NCI-H1092 treated with DMSO at 0.1 percent for 48 hours (cell line): ENCODE data around the gene CITED1.

Experiments used
- DNase-seq: peaks from one replicate; lab custom pipeline; 2025; lab: John Stamatoyannopoulos, UW

Gene CITED1

DNA sequence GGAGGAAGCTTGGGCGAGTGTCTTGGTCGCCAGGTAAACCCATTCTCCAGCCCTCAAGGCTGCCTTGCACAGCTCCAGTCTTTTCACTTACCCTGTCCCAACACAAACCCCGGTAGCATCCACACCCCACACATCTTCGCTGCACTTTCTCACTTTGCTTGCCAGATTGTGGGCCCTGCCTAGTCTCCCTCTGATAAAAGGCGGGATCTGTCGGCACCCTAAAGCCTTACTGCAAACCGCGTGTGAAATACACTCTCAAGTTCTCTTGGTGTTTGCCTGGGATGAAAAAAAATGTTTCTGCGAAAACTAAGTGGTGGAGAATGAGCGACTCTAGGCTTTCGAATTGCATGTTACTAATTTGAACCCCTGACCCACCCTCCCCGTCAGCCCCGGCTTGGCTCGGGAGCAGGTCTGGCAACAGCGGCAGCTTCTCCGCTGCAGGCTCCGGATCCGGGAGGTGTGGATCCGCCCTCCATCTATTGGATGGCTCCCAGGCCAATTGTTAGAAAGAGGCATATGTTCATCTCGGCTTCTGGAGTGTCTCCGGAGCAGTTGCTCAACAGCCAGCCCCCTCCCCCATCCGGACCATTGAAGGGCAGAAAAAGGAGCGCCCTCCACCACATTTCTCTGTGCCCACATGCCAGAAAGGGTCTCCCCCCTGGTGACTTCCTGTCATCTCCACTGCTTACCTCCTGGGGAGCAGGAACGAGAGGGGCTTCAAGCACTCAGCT lies 3.0 kb upstream of the CITED1 start:
- DNase-seq: peak; percentile 74

DNA sequence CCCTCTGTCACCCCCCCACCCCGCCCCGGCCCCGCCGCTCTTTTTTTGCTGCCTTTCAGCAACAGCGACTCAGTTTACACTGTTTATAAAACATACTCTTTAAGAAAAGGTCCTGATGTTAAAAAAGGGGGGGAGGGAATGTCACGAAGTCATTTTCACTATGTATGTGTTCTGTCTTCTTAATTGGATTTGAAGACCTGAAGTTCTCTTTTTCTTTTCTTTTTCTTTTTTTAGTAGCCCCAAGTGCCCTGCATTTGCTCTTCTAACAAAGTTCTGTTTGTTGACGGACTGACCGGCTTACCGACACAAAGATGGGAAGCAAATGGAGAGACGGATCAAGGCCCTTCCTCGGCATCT lies 2.5 kb upstream of the CITED1 start:
- no peak for DNase-seq

DNA sequence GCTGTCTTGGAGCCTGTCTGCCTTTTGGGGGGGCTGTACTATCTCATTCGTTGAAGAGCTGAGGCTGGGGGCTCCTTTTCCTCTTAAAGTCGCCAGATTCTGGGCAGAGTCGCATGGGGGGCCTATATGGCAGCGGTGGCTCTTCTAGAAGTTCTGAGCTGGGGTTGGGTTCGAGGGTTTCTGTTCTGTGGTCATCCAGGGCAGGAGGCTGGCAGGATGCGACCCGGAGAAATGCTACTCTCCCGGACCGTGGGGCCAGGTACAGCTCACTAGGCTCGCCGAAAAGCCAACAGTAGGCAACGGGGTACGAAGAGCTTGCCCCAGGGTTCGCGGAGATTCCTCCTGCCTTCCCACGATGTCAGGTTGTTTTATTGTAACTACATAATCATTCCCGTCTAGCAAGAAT lies 1.9 kb upstream of the CITED1 start:
- DNase-seq: no peak

DNA sequence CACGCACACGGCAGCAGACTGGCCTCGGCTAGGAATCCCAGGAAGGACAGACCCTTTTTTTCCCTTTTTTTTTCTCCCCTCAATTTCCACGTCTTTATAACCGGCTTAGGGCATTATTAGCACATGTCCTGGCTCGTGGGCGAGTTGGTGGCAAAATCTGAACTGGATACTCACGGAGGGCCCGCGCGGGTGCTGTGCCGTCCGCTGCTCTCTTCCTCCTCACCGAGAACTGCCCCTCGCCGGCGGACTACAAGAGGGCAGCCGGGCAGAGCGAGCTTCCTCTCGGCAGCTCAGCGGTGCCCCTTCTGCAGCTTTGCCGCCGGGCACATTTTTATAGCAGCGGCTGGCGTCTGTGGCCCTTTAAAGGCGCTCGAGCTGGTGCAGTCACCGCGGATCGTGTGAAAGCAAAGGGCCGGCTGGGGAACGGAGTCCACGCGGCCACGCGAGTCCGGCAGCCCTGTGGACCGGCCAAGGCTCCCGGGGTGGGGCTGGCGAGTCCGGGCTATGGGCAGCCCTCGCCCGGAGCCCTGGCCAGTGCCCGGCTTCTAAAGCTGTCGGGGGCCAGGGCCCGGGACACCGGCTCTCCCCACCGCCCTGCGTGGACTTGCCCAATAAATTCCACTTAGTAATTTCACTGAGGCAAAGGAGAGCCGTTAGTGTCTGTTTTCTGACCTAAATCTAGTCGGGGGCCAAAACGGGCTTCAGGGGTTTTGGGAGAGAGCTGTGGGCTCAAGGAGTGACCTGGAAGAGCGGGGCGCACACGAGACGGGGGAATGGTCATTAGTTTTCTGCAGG lies 1.3 kb upstream of the CITED1 start:
- DNase-seq: peak; percentile 86

DNA sequence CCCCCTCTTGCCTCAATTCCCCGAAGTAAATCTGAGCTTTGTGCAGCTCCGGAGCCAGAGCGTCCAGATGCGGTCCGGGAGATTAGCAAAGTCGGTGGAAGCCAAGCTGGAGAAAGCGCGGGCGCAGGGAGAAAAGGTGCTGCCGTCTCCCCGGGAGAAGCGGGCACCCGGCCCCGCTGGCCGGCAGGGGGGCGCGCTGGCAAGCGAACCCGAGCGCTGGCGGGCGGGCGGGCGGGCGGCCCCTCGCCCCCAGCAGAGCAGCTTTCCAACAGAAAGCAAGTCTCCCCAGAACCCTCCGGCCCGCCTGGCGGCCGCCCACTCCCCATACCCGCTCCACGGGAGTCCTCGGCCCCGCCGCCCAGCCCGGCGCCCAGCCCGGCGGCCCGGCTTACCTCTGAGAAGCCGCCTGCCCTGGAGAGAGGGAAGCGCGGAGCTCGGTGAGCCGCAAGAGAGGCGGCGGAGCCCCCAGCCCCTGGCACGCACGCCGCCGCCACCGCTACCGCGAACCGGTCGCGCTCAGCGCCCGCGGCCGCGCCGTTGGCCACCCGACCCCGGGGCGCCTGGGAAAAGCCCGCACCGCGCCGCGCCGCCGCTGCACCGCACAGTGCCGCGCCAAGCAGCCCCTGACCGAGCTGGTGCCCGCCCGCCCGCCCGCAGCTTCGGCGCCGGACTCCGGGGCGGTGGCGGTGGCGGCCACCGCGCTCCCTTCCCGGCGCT lies 529 bp upstream of the CITED1 start:
- peak; percentile 30 for DNase-seq

DNA sequence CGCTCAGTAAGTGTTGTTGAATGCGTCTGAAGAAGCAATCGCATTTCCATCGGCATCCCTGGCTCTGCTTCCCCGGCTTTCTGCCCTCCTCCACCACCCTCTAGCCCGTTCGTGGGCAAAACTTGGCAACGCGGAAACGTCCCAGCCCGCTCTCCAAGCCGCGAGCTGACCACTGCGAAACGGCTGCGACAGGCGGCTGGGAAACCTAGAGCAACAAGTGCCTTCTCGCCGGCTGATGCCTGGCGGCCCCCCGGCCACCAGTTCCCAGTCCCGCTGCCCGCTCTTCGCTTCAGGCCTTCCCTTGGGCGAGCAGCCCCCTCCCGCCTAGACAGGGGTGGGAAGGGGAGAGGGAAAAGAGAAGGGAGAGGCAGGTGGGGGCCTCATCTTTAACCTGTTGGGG lies 837 bp downstream of the CITED1 start:
- no peak for DNase-seq

DNA sequence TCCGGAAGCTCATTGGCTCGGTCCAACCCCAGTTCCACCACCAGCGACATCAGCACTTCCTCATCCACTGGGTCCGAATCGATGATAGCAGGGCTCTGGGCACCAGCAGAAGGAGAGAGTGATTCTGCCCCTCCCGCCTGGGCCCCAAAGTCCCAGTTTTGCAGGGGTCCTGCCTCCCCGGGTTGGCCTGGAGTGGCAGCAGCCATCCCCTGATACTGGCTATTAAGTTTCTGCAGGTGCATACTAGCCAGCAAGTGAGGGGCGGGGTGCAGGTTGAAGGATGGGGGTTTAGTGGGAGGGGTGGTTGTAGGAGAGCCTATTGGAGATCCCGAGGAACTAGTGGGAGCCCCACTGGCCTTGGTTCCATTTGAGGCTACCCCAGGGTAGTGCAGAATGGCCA lies 3.9 kb downstream of the CITED1 start:
- DNase-seq: no peak

DNA sequence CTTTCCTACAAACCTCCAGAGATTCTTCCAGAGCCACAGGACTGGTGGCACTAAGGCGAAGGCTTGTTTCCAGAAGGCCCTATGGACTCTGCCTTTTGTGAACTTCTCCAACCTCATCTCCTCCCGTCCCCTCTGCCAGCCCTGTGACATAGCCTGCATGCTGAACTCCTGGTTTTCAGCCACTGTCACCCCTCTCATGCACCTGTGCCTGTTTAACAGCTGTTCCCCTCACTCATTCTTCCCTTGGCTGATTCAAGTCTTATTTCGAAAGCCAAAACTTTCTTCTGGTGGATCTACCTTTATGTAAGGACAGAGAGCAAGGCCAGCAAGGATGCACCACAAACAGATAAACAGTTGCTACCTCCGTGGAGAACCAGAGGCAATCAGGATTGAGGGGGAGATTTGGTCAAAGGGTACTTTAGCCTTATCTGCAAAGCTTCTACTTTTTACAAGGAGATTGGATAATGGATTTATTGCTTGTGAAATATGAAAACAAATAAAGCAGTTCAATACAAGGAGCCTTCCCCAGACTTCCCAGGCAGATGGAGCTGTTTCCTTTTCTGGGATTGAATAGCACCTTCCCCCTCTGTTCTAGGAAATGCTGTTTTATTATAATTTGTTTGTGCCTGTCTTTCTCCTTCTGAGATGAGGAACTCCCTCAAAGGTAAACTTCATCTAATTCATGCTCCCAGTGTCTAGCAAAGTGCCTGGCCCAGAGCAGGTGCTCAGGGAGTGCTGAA lies 5.7 kb downstream of the CITED1 start:
- no peak for DNase-seq

DNA sequence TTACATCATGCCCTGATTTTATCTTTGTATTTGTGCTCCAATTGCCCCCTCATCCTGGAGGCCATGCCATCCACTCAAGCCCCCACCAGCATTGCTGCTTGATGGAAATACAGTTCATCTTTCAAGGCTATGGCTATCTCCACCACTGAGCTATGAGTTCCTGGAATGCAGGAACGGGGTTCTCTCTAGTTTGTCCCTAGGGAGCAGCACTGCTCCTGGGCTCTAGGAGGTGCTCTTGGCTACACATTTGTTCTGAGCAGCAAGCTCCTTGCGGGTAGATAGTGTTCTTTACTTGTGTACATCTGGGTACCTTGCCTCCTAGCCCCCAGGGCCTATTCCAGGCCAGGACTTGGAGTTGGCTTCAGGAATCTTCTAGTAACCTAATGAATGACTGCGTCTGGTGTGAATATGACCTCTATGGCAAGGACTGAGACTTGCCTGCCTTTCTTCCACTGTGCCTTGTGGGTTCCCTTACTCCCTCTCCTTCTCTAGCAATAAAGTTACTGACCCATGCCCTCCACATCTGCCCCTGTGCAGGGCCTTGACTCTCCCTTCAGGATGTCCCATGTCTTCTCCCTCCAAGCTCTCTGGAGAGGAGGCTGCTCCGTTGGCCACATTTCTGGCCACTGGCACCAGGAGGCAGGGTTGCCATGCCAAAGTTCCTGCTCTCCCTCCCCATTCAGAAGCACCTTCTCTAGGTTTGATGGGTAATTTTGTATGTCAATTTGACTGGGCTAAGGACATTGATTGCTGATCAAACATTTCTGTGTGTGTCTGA lies 7.6 kb downstream of the CITED1 start:
- no peak for DNase-seq

DNA sequence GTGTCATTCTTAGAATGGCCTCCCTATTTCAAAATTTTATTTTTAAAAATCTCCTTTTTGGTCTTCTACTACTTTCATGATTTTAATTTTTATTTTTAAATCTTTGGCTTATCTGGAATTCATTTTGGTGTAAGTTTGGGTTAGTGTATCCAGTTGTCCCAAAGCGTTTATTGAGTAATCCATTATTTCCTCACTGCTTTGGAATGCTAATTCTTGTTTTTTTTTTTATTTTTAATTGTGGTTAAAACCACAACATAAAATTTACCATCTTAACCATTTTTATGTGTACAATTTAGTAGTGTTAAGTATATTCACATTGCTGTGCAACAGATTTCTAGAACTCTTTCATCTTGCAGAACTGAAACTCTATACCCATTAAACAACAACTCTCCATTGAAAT lies 8.7 kb downstream of the CITED1 start:
- no peak for DNase-seq

DNA sequence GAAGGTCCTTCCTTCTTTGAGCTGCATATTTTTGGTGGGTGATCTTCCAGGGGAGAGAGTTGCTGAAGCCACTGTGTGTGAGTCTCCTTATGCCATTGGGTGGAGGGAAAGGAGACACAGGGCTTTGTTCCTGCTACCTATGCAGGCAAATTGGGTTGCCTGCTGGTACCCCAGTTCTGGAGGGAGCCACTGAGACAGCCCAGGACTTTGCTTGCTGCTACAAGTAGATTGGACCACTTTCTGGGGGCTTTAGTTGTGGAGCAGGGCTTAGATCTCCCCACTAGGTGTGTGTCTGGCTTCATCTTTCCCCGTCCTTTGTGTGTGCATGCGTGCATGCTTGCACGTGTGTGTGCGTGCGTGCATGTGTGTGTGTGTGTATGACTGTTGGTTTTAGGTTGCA lies 10.0 kb downstream of the CITED1 start:
- no peak for DNase-seq

DNA sequence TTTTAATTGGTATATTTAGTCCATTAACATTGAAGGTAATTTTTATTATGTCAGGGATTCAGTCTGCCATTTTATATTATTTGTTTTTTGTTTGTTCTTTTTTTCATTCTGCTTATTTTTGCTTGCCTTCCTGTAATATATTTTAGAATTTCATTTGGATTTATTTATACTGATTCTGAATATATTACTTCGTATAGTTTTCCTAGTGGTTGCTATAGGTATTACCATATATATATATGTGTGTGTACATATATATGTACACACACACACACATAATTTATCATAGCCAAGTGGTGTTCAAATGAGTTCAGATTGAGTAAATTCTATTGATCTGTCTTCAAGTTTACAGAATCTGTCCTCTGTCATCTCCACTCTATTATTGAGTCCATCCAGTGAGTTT lies 11.2 kb downstream of the CITED1 start:
- no peak for DNase-seq

DNA sequence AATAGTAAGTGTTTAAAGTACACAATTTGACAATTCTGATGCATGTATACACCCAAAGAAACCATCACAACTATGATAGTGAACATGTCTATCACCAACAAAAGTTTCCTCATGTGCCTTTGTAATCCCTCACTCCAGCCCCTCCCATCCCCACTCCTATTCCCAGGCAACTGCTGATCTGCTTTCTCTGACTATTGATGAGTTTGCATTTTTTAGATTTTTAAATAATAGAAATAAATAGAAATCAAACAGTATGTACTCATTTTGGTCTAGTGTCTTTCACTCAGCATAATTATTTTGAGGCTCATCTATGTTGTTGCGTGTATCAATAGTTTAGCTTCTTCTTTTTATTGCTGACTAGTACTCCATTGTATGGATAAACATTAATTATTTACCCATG lies 23.4 kb downstream of the CITED1 start:
- DNase-seq: no peak

DNA sequence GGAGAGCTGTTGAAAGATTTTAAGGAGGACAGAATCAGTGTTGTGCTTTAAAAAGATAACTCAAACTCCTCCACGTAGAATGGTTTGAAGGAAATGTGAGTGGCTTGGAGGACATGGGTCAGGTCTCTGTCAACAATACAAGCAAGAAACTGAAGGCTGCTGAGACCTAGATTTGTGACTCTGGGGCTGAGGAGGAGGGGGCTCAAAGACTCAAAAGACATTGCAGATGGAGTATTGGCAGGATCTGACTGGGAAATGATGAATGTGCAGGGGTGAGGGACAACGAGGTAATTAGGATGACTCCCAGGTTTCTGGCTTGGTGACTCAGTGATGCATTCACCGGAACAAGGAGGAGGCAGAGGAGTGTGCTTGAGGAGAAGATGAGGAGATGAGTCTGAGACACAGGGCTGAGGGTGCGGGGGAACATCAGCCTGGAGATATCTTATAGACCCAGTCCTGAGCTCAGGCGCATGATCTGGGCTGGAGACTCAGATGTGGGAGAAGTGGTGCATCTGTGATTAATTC lies 25.3 kb downstream of the CITED1 start:
- no peak for DNase-seq

DNA sequence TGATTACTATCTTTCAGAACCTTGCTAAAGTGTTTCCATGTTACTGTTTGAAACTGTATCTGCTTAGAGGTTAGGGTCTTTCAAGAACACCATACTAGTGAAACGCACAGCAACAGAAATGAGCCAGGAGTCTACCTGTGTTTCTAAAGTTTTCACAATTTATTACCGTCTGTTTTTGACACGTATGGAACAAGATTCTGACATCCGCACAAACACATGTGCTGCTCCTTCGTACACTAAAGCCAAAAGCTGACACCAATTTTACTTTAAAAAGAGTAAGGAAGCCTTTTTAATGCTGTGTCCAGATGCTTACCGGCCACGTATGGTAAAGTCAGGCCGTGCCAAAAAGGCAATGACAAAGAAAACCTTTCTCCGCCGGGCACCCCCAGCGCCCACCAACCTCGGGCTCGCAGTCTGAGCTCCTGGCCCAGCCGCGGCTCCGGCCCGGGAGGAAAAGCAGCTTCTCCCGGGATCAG lies 29.2 kb downstream of the CITED1 start:
- DNase-seq: no peak

DNA sequence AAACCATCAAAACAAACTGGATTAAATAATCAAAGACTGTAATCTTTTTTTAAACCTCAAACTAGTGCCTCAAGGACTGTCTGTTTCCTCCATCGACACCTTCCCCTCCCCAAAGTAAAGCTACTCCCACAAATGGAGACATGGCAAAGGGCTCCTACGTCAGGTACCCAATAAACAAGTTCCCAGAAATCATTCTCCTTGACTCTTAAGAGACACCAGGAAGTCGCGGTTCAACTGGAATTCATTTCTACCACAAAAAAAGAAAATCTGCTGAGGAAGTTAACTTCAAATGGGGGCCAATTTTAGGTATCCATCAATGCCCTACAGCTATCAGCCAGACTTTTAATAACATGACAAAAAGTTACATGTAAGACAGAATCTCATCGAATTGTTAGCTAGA lies 31.2 kb downstream of the CITED1 start:
- no peak for DNase-seq

DNA sequence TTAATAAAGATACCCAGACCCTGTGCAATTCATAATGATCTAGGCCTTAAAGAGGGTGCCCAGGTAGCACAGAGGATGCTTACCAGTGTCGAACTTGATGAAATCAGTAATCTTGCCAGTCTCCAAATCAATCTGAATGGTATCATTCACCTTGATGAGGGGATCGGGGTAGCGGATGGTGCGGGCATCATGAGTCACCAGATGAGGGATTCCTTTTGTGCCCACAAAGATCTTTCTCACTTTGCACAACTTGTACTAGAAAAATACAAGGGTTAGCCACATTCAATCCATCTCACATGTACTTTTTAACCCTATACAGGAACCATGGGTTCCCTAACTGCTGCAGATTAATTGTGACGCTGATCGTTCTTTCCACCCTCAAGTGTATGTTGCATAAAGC lies 32.0 kb downstream of the CITED1 start:
- DNase-seq: no peak

DNA sequence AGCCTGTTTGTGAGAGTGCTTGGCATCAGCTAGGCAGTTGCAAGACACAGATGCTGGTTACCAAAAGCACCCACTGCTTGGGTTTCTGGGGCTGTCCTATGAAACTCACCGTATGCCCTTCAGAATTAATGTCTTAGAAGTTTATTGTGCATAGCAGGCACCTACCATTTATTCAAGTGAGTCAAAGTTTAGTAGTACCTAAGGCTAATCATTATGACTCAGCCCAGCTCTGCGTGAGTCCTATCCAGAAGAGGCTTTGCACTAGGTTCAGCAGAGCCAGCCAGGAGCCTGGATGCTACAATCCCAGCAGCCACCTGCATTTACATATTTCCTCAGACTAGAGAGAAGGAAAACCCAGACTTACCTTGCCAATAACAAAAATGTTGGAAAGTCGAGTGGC lies 32.8 kb downstream of the CITED1 start:
- no peak for DNase-seq

DNA sequence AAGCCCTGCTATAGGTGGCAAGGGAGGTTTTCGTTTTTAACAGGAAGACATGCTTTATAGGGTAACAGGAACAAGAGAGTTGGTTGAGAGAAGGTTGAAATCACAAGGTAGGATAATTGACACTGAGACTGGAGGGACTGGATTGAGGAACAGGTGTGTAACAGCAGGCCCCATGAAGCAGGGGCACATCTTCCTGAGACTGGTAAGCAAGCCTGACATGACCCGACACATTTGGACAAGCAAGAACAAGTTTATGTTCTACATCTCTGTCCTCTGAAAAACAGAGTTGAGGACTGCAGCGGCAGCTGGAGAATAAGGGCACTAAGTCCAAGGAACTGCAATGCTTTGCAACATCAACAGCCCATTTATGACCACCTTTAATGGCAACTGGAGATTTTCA lies 33.9 kb downstream of the CITED1 start:
- no peak for DNase-seq

DNA sequence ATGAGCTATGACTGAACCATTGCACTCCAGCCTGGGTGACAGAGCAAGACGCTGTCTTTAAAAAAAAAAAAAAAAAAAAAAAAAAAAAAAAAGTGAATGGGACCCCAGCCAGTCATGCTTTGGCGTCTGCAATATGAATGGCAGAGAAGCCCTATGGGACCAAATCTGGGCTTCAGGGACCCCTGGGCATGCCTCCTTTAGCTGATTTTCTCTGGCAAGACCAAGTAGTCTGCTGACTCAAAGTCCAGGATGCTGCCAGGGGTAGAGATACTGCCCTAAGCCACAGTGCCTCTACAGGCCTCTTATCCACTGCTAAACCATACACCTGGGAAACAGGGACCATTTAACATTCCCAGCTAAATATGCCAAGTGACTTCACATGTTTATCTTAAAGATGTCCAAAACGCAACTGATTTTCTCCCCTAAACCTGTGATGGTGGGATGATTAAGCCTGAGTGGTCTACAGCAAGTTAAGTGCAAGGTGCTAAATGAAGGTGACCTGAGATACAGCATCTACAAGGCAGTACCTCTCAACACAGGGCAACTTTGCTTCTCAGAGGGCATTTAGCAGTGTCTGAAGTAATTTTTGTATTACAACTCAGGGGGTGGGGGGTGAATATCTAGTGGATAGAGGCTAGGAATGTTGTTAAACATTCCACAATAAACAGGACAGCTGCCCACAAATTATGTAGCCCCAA lies 34.5 kb downstream of the CITED1 start:
- no peak for DNase-seq
